Measurements from ENCODE around the gene PTPRN2. TPM values are rescaled to one million over a fixed set of nuclear protein-coding genes. Genes with fewer than 3 reads are reported as not detected.

Gene PTPRN2
- total RNA-seq, 1 experiment from 2014 or later: 2.1 TPM

DNA sequence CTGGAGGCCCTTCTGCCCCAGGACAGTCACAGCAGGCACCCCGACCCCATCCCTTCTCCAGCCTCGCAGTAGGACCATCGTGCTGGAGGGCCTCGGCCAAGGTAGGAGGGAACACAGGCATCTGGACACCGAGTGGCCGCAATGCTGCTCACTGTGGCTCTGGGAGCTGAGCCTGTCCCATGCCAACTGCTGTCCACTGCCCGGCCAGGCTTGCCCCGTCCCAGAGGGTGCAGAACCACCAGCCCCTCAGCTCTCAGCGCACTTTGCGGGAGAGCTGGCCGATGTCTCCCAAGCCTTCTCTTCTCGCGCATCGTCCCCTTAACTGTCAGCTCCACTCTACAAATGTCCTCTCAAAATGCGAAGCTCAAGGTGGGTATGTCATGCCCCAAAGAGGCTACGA is 197.2 kb downstream of the PTPRN2 start (continued):
- TF ChIP-seq ZBTB33 (IDR thresholded peaks at IDR 0.05; ENCODE audit: extremely low read depth, insufficient replicate concordance, low read length) (no peak), SP1 (IDR thresholded peaks at IDR 0.05; ENCODE audit: low read depth) (no peak), TCF7L2 (IDR thresholded peaks at IDR 0.05; ENCODE audit: borderline replicate concordance, extremely low read depth, insufficient read depth, insufficient read length) (no peak), EZH2 (IDR thresholded peaks at IDR 0.05) (no peak), POLR2AphosphoS5 (IDR thresholded peaks at IDR 0.05; ENCODE audit: low read depth, low read length) (no peak), FOSL1 (IDR thresholded peaks at IDR 0.05; ENCODE audit: low read depth) (no peak)

DNA sequence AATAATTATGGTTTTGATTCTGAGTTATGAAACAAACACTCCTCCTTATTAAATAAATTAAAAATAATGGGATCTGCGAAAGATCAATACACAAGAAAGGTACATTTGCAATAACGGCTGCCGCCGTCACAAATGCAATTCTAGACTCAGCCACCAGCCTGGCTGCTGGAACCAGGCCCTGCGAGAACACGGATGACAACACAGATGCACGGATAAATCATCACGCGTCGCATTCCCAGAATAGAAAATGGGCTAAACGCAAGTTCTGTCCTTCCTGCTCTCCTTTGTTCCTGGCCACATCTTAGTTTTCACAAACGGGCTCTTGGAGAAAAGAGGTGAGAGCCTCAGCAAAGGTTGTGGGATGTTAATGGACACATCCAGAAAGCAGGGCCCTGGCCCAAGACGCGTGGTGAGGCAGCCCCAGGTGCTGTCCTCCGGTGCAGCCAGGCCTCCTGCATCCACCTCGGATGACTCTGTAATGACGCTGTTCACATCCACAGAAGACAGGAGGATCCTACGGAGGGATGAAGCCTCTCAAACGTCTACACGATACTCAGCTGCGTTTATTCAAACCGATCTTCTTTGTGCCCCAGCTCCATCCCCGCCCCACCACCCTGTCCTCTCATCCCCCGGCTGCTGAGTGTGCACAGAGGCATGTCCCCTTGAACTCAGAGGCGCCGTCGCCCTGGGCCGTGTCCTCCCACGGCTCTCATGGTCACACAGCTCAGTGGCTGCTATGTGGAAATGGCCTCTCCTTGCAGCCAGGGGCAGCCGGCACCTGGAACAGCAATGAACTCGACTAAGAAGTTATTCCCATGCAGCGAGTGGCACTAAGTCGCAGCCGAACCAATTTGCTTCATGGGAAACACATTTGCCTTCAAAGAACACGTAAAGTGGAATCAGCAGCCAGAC is 197.9 kb downstream of the PTPRN2 start:
- no peak for ATAC-seq
- CTCF ChIA-PET: no interaction called here
- H3K27me3 ChIP-seq (ENCODE audit: insufficient read depth, low read length): 0 out of 2 replicates have a peak, but pooled peaks cover 3% of the 10 kb centered on the region

More for the DNA sequence above, 197.9 kb downstream of the PTPRN2 start:
- no peaks in the 10 kb centered on the region for H3K4me1 ChIP-seq (ENCODE audit: control insufficient read depth in 1 of 2, insufficient read depth in 2 of 2, low read length in 2 of 2)
- ChIA-PET RAD21 (ENCODE audit: low non-redundant PET in 1 of 2, low total read pairs in 2 of 2, uncharacterized antibody in 2 of 2, unreplicated experiment in 2 of 2) (no interaction called here), POLR2A (no interaction called here)
- no peaks in the 10 kb centered on the region for H3K9me2 ChIP-seq (ENCODE audit: insufficient read depth)
- no TSS peak for BruUV-seq (replicated peaks)
- DNase-seq (ENCODE audit: low read depth, low spot score): no peak
- no peak overlapping the region for H3K4me2 ChIP-seq (ENCODE audit: low read length)
- no peaks in the 10 kb centered on the region for H4K20me1 ChIP-seq (ENCODE audit: insufficient read depth)
- H3K79me2 ChIP-seq (ENCODE audit: insufficient read depth, low read length): no peaks in the 10 kb centered on the region
- H3K9me3 ChIP-seq (ENCODE audit: control insufficient read depth in 1 of 2, insufficient read depth in 1 of 2, low read depth in 1 of 2, low read length in 2 of 2): no peaks in the 10 kb centered on the region
- TF ChIP-seq CBX3 (IDR thresholded peaks at IDR 0.05; ENCODE audit: low read depth) (no peak), POLR2AphosphoS5 (IDR thresholded peaks at IDR 0.05; ENCODE audit: low read depth, low read length) (no peak), YY1 (IDR thresholded peaks at IDR 0.05; ENCODE audit: extremely low read depth, insufficient replicate concordance, low read depth, low read length) (no peak), EZH2phosphoT487 (IDR thresholded peaks at IDR 0.05; ENCODE audit: borderline replicate concordance) (no peak), JUND (IDR thresholded peaks at IDR 0.05) (no peak), ATF3 (IDR thresholded peaks at IDR 0.05) (no peak), SIN3A (IDR thresholded peaks at IDR 0.05; ENCODE audit: low read depth) (no peak), ZNF274 (IDR thresholded peaks at IDR 0.05; ENCODE audit: low read depth, low read length) (no peak)
- TF ChIP-seq, protein P1, sequence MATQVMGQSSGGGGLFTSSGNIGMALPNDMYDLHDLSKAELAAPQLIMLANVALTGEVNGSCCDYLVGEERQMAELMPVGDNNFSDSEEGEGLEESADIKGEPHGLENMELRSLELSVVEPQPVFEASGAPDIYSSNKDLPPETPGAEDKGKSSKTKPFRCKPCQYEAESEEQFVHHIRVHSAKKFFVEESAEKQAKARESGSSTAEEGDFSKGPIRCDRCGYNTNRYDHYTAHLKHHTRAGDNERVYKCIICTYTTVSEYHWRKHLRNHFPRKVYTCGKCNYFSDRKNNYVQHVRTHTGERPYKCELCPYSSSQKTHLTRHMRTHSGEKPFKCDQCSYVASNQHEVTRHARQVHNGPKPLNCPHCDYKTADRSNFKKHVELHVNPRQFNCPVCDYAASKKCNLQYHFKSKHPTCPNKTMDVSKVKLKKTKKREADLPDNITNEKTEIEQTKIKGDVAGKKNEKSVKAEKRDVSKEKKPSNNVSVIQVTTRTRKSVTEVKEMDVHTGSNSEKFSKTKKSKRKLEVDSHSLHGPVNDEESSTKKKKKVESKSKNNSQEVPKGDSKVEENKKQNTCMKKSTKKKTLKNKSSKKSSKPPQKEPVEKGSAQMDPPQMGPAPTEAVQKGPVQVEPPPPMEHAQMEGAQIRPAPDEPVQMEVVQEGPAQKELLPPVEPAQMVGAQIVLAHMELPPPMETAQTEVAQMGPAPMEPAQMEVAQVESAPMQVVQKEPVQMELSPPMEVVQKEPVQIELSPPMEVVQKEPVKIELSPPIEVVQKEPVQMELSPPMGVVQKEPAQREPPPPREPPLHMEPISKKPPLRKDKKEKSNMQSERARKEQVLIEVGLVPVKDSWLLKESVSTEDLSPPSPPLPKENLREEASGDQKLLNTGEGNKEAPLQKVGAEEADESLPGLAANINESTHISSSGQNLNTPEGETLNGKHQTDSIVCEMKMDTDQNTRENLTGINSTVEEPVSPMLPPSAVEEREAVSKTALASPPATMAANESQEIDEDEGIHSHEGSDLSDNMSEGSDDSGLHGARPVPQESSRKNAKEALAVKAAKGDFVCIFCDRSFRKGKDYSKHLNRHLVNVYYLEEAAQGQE (IDR thresholded peaks at IDR 0.05; ENCODE audit: low read depth): no peak
- no peak overlapping the region for H3K9ac ChIP-seq (ENCODE audit: low read length)
- no peak overlapping the region for H2AFZ ChIP-seq (ENCODE audit: low read depth, low read length, poor library complexity, severe bottlenecking)
- H3K27ac ChIP-seq (ENCODE audit: low read depth, low read length): no peak overlapping the region
- intact Hi-C loops (cut with micrococcal nuclease): no loop called here
- no peak overlapping the region for H3K4me3 ChIP-seq (replicated peaks in 1 of 2; ENCODE audit: low read depth in 1 of 2, low read length in 2 of 2)
- no peaks in the 10 kb centered on the region for H3K36me3 ChIP-seq (ENCODE audit: control insufficient read depth in 1 of 2, insufficient read depth in 2 of 2, low read length in 2 of 2)
